Coronary artery (tissue), 2 donors: Measurements from ENCODE around the gene IL2RA.
"Not testable (repeated sequence)": the region's sequence is repeated elsewhere in the genome, so short reads cannot be mapped to it uniquely, and the experiment has no call there.

Experiments used
- DNase-seq: peaks from one replicate; pipeline ENCODE4 v3.0.0-alpha.2; 2017; ENCODE audit warnings: low spot score
- H3K27ac ChIP-seq, 2 donors: fragments of 200-600 bp; sonication (generic); one replicate each; pipeline ENCODE4 v1.5.1; 2016 to 2019
- H3K4me3 ChIP-seq: fragments of 200-600 bp; sonication (generic); 2 replicates; pipeline ENCODE4 v1.5.1; 2016; ENCODE audit warnings: mild to moderate bottlenecking, moderate library complexity
- TF ChIP-seq, protein P1 (sequence below): fragments of 200-600 bp; sonication (generic); IDR thresholded peaks from one replicate; pipeline ENCODE4 v1.5.1; 2019; ENCODE audit warnings: antibody characterized with exemption

Gene IL2RA

DNA sequence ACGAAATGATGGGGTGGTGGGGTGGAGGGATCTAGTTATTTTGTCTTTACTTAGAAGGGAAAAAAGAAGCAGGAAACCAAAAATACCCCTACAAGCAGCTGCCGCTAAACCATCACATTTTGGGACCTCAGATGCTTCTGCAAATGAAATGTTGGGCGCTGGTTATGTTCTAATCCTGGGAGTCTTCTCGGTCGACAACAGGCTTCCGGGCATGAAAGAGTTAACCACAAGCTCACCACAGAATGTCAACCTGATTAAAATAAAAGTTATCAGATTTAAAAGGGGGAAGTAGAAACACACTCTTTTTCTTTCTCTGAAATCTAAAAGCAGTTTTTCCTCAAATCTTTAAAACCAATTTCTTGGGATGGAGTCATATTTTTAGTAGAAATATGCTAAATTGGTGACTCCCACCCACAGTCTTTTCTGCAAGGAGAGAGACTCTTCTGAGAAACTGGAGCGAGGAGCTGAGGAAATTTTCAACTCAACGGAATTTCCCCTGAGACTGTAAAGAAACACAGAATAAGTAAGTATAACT lies 16.8 kb downstream of the IL2RA start:
- TF ChIP-seq, protein P1, sequence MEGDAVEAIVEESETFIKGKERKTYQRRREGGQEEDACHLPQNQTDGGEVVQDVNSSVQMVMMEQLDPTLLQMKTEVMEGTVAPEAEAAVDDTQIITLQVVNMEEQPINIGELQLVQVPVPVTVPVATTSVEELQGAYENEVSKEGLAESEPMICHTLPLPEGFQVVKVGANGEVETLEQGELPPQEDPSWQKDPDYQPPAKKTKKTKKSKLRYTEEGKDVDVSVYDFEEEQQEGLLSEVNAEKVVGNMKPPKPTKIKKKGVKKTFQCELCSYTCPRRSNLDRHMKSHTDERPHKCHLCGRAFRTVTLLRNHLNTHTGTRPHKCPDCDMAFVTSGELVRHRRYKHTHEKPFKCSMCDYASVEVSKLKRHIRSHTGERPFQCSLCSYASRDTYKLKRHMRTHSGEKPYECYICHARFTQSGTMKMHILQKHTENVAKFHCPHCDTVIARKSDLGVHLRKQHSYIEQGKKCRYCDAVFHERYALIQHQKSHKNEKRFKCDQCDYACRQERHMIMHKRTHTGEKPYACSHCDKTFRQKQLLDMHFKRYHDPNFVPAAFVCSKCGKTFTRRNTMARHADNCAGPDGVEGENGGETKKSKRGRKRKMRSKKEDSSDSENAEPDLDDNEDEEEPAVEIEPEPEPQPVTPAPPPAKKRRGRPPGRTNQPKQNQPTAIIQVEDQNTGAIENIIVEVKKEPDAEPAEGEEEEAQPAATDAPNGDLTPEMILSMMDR = no peak
- DNase-seq = no peak
- H3K4me3 ChIP-seq = no peak overlapping the region
- H3K27ac ChIP-seq = no peak overlapping the region

GRCh38 chr10:6044751-6045313 lies 17.3 kb downstream of the IL2RA start:
- no peak overlapping the region for H3K4me3 ChIP-seq
- H3K27ac ChIP-seq = no peak overlapping the region
- no peak for DNase-seq
- TF ChIP-seq, protein P1 = no peak

- DNase-seq = no peak
Measured at GRCh38 chr10:6044060-6044459, 18.1 kb downstream of the IL2RA start.

DNA sequence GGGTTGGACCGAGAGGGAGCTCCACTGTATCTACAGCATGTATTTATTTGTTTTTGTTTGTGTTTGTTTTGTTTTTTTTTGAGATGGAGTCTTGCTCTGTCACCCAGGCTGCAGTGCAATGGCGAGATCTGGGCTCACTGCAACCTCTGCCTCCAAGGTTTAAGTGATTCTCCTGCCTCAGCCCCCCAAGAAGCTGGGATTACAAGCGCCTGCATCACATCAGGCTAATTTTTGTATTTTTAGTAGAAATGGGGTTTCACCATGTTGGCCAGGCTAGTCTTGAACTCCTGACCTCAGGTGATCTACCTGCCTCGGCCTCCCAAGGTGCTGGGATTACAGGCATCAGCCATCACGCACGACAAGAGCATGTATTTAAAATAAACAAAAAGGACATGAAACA lies 18.8 kb downstream of the IL2RA start:
- DNase-seq, H3K27ac ChIP-seq, H3K4me3 ChIP-seq: not testable (repeated sequence)

More at GRCh38 chr10:6044060-6044459, 18.1 kb downstream of the IL2RA start:
- H3K27ac ChIP-seq = no peak overlapping the region
- TF ChIP-seq, protein P1 = no peak
- no peak overlapping the region for H3K4me3 ChIP-seq

- Histone ChIP-seq H3K4me3 (no peak overlapping the region), H3K27ac (no peak overlapping the region)
- TF ChIP-seq, protein P1 = no peak
- DNase-seq = no peak
Measured at GRCh38 chr10:6040205-6040604, 22.0 kb downstream of the IL2RA start.

DNA sequence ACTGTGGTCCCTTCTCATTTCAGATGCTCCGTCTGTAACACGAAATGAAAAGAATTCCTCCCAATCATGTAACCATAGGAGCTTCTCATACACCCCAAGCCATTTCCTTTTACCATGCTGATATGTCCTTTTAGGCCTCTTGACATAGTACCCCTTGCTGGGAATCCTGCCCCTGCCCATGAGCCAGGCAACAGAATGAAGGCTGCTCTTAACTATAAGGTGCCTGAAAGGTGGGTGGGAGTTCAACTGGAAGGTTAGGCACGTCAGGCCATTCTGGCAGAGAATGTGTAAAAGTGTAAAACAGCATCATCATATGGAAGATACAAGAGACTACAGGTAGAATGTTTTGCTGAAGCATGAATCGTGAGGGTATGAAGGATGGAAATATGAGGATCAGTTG lies 22.5 kb downstream of the IL2RA start:
- H3K27ac ChIP-seq = no peak overlapping the region
- TF ChIP-seq, protein P1 = no peak

GRCh38 chr10:6038071-6038631 lies 24.0 kb downstream of the IL2RA start:
- TF ChIP-seq, protein P1 = no peak
- H3K4me3 ChIP-seq = no peak overlapping the region
- DNase-seq = no peak

More for the DNA sequence above, 22.5 kb downstream of the IL2RA start:
- no peak for DNase-seq
- no peak overlapping the region for H3K4me3 ChIP-seq

More at GRCh38 chr10:6038071-6038631, 24.0 kb downstream of the IL2RA start:
- H3K27ac ChIP-seq = no peak overlapping the region
